ENCODE data around the gene PLCH2.

GRCh38 chr1:2438038-2438437 lies 38.1 kb upstream of the PLCH2 start:
- TF ChIP-seq POLR2A (IDR thresholded peaks at IDR 0.05; ENCODE audit: low read depth, low read length) (no peak), POLR2AphosphoS5 (IDR thresholded peaks at IDR 0.05; ENCODE audit: low read depth, low read length) (no peak)

All from GM12892 (cell line).